Measurements from ENCODE around the gene NMUR1.

GRCh38 chr2:231554327-231554726 lies 24.1 kb upstream of the NMUR1 start:
- TF ChIP-seq CTCF (IDR thresholded peaks at IDR 0.05; ENCODE audit: insufficient read depth, low read depth, low read length) (no peak), EZH2 (IDR thresholded peaks at IDR 0.05; ENCODE audit: insufficient read depth, low read length) (no peak)
